Keratinocyte (primary cell): ENCODE results near the gene SMTNL2. TPM values are rescaled to one million over a fixed set of nuclear protein-coding genes. Genes with fewer than 3 reads are reported as not detected.

ENCODE experiments used
- DNase-seq: peaks from one replicate; pipeline ENCODE4 v3.0.0-alpha.2; 2011; ENCODE audit warnings: low read depth, missing footprints, low spot score
- FAIRE-seq: peaks from 2 replicates; lab custom pipeline; 2011; peaks lifted over from hg19 to GRCh38; lab: Jason Lieb, UNC
- H2AFZ ChIP-seq: 2 replicates; pipeline ENCODE4 v1.6.0; 2012; ENCODE audit warnings: low read length, control low read depth, inconsistent platforms; ENCODE audit not compliant: control insufficient read depth
- H3K27ac ChIP-seq: 2 replicates; pipeline ENCODE4 v1.5.1; 2011; ENCODE audit warnings: low read length; ENCODE audit not compliant: control insufficient read depth, insufficient read depth
- H3K27me3 ChIP-seq: 3 replicates; pipeline ENCODE4 v1.6.0; 2011; ENCODE audit warnings: low read length; ENCODE audit not compliant: control insufficient read depth, insufficient read depth; ENCODE audit errors: extremely low read depth
- H3K36me3 ChIP-seq, 2 experiments: 2 replicates in 1 of 2; 3 replicates in 1 of 2; pipeline ENCODE4 v1.5.1; 2011; ENCODE audit warnings: low read length in 2 of 2, mild to moderate bottlenecking in 1 of 2; ENCODE audit not compliant: control insufficient read depth in 2 of 2, insufficient read depth in 2 of 2; ENCODE audit errors: extremely low read depth in 1 of 2
- H3K4me1 ChIP-seq: 3 replicates; pipeline ENCODE4 v1.5.1; 2011; ENCODE audit warnings: low read length; ENCODE audit not compliant: control insufficient read depth, insufficient read depth; ENCODE audit errors: extremely low read depth
- H3K4me2 ChIP-seq: 3 replicates; pipeline ENCODE4 v1.6.0; 2011; ENCODE audit warnings: low read depth, low read length; ENCODE audit not compliant: control insufficient read depth, insufficient read depth; ENCODE audit errors: extremely low read depth
- H3K4me3 ChIP-seq, 3 experiments: fragments of 200-600 bp in 1 of 3; sonication (generic) in 1 of 3; 2 replicates in 2 of 3; 3 replicates in 1 of 3; pipeline ENCODE4 v1.5.1; 2011 to 2016; ENCODE audit warnings: low read length in 3 of 3, mild to moderate bottlenecking in 3 of 3, control low read depth in 2 of 3, inconsistent platforms in 1 of 3, low read depth in 1 of 3, mixed read lengths in 1 of 3, mixed run types in 1 of 3, moderate library complexity in 1 of 3; ENCODE audit not compliant: control insufficient read depth in 2 of 3, insufficient read depth in 2 of 3; ENCODE audit errors: extremely low read depth in 1 of 3
- H3K79me2 ChIP-seq: 2 replicates; pipeline ENCODE4 v1.6.0; 2012; ENCODE audit warnings: low read length; ENCODE audit not compliant: control insufficient read depth, insufficient read depth
- H3K9ac ChIP-seq: 3 replicates; pipeline ENCODE4 v1.6.0; 2011; ENCODE audit warnings: low read length; ENCODE audit not compliant: control insufficient read depth, insufficient read depth; ENCODE audit errors: extremely low read depth
- H3K9me1 ChIP-seq: 3 replicates; pipeline ENCODE4 v1.6.0; 2011; ENCODE audit warnings: low read length; ENCODE audit not compliant: control insufficient read depth, insufficient read depth; ENCODE audit errors: extremely low read depth
- H3K9me3 ChIP-seq: 2 replicates; pipeline ENCODE4 v1.5.1; 2012; ENCODE audit warnings: low read depth, low read length; ENCODE audit not compliant: control insufficient read depth
- H4K20me1 ChIP-seq: 3 replicates; pipeline ENCODE4 v1.6.0; 2011; ENCODE audit warnings: low read length; ENCODE audit not compliant: control insufficient read depth, insufficient read depth; ENCODE audit errors: extremely low read depth
- EZH2 ChIP-seq: IDR thresholded peaks from one replicate; pipeline ENCODE4 v1.6.1; 2012; ENCODE audit warnings: inconsistent platforms, mild to moderate bottlenecking, low read length, moderate library complexity
- dilution Hi-C: fragments of 300-500 bp; cut with MboI; formaldehyde crosslinking; loops from one replicate; pipeline ENCODE4 v1.7.0; 2020; ENCODE audit warnings: low sequenced_read_pairs; ENCODE audit not compliant: extremely low pct_ligation_motif_present
- polyA plus RNA-seq, 5 experiments: library from polyadenylated mRNA; depleted of rRNA in 3 of 5; stranded (reverse) in 3 of 5; stranded (forward) in 1 of 5; unstranded in 1 of 5; fragments of >200 nt; gene quantifications; 1 replicate in 1 of 5; 2 replicates in 3 of 5; 3 replicates in 1 of 5; pipeline versions ENCODE4 v1.2.1 to v1.2.3, GENCODE V29; 2011 to 2012; ENCODE audit warnings: missing spikeins in 2 of 5, low read depth in 1 of 5, low replicate concordance in 1 of 5
- TF ChIP-seq, protein P1 (sequence below), 3 experiments: IDR thresholded peaks in 1 of 3; conservative IDR thresholded peaks in 1 of 3; optimal IDR thresholded peaks in 1 of 3; 2 replicates in 2 of 3; 3 replicates in 1 of 3; pipeline versions ENCODE3 to v1.5.1; 2011; ENCODE audit warnings: low read length in 3 of 3, mild to moderate bottlenecking in 3 of 3, moderate library complexity in 2 of 3, control low read depth in 1 of 3, inconsistent platforms in 1 of 3; ENCODE audit not compliant: insufficient read depth in 2 of 3; ENCODE audit errors: extremely low read depth in 1 of 3

SMTNL2 gene
- polyA plus RNA-seq, 1 donor (not counting 4 experiments of a cell fraction or from before 2014, with no cell fraction given), result not detected

DNA sequence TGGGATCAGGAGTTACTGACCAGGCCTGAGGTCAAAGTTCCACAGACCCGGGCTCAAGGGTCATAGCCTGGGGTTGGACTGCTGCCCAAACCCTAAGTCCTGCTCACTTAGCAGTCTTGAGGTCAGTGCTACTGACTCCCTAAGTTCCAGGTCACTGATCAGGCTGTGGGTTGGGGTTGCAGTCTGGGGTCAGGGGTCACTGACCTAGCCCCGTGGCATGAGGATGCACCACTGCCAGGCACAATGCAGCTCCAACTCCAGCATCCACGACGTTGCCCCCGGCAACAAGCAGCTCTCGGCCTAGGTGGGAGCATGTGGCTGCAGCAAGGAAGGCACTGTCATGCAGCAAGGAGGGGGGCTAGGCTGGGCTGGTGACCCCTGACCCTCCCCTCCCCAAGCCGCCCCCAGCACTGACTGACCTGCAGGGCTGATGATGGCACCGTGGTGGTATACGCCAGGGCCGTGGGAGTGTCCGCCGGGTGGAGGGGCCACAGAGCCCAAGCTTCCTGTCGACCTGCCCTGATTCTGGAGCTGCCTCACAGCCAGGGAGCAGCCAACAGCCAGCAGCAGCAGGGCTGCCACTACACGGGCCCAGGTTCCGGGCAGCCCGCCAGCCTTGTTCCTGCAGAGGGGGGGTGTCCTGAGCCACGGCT, 25.1 kb upstream of the SMTNL2 start:
- H3K27ac ChIP-seq, result no peak overlapping the region
- no peaks in the 10 kb centered on the region for H4K20me1 ChIP-seq
- peaks cover 24% of the 10 kb centered on the region for H3K4me1 ChIP-seq
- H3K27me3 ChIP-seq, result no peaks in the 10 kb centered on the region
- no peak overlapping the region for H3K9ac ChIP-seq
- dilution Hi-C loops, result no loop called here
- no peak overlapping the region for H2AFZ ChIP-seq
- DNase-seq (no peak), FAIRE-seq (no peak)
- H3K36me3 ChIP-seq, result peaks cover 0 to under 1% of the 10 kb centered on the region in 2 experiments
- H3K9me3 ChIP-seq, result no peaks in the 10 kb centered on the region
- H3K9me1 ChIP-seq, result no peaks in the 10 kb centered on the region
- H3K79me2 ChIP-seq, result peaks cover 9% of the 10 kb centered on the region
- no peak overlapping the region for H3K4me3 ChIP-seq
- TF ChIP-seq EZH2, result no peak
- TF ChIP-seq, protein P1, sequence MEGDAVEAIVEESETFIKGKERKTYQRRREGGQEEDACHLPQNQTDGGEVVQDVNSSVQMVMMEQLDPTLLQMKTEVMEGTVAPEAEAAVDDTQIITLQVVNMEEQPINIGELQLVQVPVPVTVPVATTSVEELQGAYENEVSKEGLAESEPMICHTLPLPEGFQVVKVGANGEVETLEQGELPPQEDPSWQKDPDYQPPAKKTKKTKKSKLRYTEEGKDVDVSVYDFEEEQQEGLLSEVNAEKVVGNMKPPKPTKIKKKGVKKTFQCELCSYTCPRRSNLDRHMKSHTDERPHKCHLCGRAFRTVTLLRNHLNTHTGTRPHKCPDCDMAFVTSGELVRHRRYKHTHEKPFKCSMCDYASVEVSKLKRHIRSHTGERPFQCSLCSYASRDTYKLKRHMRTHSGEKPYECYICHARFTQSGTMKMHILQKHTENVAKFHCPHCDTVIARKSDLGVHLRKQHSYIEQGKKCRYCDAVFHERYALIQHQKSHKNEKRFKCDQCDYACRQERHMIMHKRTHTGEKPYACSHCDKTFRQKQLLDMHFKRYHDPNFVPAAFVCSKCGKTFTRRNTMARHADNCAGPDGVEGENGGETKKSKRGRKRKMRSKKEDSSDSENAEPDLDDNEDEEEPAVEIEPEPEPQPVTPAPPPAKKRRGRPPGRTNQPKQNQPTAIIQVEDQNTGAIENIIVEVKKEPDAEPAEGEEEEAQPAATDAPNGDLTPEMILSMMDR (optimal IDR thresholded peaks at IDR 0.05 in 1 of 3, IDR thresholded peaks at IDR 0.05 in 1 of 3, conservative IDR thresholded peaks at IDR 0.05 in 1 of 3; ENCODE audit: extremely low read depth in 1 of 3, insufficient read depth in 2 of 3, low read length in 3 of 3), result no peak
- peak overlapping the region; percentile 19 for H3K4me2 ChIP-seq

DNA sequence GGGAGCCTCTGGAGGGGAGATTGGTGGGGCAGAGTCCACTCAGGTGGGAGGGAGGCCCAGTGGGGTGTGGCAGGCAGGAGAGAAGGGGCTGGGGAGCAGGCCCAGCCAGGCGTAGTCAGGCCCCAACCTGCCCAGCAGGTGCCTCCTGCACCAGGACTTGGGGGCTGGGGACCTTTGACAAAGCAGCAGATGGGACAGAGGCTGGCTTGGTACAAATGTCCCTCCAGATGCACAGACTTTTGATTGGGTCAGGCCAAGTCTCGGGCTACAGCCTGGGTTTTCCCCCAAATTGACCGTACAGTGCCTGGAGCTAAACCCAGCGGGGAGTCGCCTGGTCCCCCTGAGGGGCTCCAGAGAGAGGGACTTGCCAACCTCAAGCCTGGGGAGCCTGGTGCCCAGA, 24.4 kb upstream of the SMTNL2 start:
- Histone ChIP-seq H3K4me3 (peak overlapping the region in 1 of 3 experiments; percentile 10), H3K27me3 (no peaks in the 10 kb centered on the region), H3K9me3 (no peaks in the 10 kb centered on the region), H3K36me3 (no peaks in the 10 kb centered on the region), H3K4me2 (peak overlapping the region; percentile 19), H3K9ac (peak overlapping the region; percentile 2), H2AFZ (no peak overlapping the region), H3K4me1 (peaks cover 24% of the 10 kb centered on the region), H3K9me1 (no peaks in the 10 kb centered on the region), H3K79me2 (peaks cover 2% of the 10 kb centered on the region), H3K27ac (no peak overlapping the region), H4K20me1 (no peaks in the 10 kb centered on the region)
- dilution Hi-C loops, result no loop called here
- TF ChIP-seq, protein P1 (optimal IDR thresholded peaks at IDR 0.05 in 1 of 3, IDR thresholded peaks at IDR 0.05 in 1 of 3, conservative IDR thresholded peaks at IDR 0.05 in 1 of 3; ENCODE audit: extremely low read depth in 1 of 3, insufficient read depth in 2 of 3, low read length in 3 of 3), result no peak
- no peak for TF ChIP-seq EZH2
- DNase-seq (no peak), FAIRE-seq (no peak)
